Motor neuron (in vitro differentiated cells): ENCODE measurements around the gene TCEANC2. TPM values are rescaled to one million over a fixed set of nuclear protein-coding genes. Genes with fewer than 3 reads are reported as not detected.
A peak's percentile ranks its signal among the peaks of the same experiment; 100 is the strongest.
"Not testable (repeated sequence)": the region's sequence is repeated elsewhere in the genome, so short reads cannot be mapped to it uniquely, and the experiment has no call there.

Source experiments
- ATAC-seq, 8 experiments: fragments of 200-7000 bp; cut with Tn5 transposase; replicated peaks in 6 of 8; 2 replicates each; pipeline ENCODE4 v1.8.0; 2021; ENCODE audit warnings: mild to moderate bottlenecking in 8 of 8, moderate library complexity in 8 of 8
- H3K27ac ChIP-seq, 2 donors: fragments of 250-450 bp; sonication (Bioruptor Pico); 2 replicates each; pipeline ENCODE4 v1.9.0; 2021; ENCODE audit warnings: antibody characterized with exemption in 2 of 2, mild to moderate bottlenecking in 2 of 2, moderate library complexity in 1 of 2
- H3K4me1 ChIP-seq, 2 donors: fragments of 250-450 bp; sonication (Bioruptor Pico); replicated peaks in 1 of 2; 2 replicates each; pipeline ENCODE4 v1.6.1; 2021; ENCODE audit warnings: antibody characterized with exemption in 2 of 2, mild to moderate bottlenecking in 2 of 2, moderate library complexity in 1 of 2
- H3K4me3 ChIP-seq, 5 donors: fragments of 250-450 bp; sonication (Bioruptor Pico); 2 replicates each; pipeline ENCODE4 v1.9.0; 2021; ENCODE audit warnings: antibody characterized with exemption in 5 of 5, mild to moderate bottlenecking in 5 of 5, moderate library complexity in 4 of 5
- WGBS, 10 experiments: fragments of 450-650 bp; shearing (Covaris generic); methylation state at CpG; one replicate each; pipeline ENCODE4 v1.0.0; 2022; 5-methylcytosine and 5-hydroxymethylcytosine counted together
- in situ Hi-C, 9 experiments: fragments of 400-800 bp; cut with MboI; loops; one replicate each; pipeline ENCODE4 v1.15.0; 2021; ENCODE audit warnings: low sequenced_read_pairs in 9 of 9, low pct_unique_long_range_greater_than_20kb in 2 of 9; ENCODE audit not compliant: unreplicated experiment in 9 of 9
- total RNA-seq, 8 experiments: library from RNA; unstranded; fragments of 300-600 nt; gene quantifications; 2 replicates each; pipeline versions ENCODE4 v1.2.3 to v1.2.4, GENCODE V29; 2022

Gene TCEANC2
- total RNA-seq, 8 experiments from 2014 or later = 3.0 to 10.1 (median 7.4) TPM

DNA sequence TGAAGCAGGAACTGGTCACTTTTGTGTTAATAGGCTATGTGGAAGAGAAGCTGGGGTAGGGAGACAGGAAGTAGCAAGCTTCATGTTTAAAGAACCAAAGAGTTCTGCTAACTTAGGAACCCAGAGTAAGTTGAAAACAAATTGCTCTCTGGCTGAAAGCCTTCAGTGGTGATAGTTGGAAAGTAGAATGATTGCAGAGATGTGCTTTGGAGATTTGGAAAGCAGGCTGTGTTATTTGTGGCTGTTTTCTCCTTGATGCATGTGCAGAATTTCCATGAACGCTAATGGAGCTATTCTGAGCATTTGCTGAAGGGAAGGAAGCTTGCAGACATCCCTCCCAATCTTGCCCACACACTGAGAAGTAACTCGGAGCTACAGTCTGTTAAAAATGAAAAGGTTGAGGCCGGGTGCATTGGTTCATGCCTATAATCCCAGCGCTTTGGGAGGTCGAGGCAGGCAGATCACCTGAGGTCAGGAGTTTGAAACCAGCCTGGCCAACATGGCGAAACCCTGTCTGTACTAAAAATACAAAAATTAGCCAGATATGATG, 45.7 kb downstream of the TCEANC2 start:
- H3K27ac ChIP-seq = no peak overlapping the region
- H3K4me3 ChIP-seq = no peak overlapping the region
- 33 to 100% (median 88%) methylated on average over 1 to 6 of the region's 6 CpGs for WGBS, 10 experiments
- in situ Hi-C loops = no loop called here
- no peak for ATAC-seq
- peaks cover 12 to 23% of the 10 kb centered on the region in 2 donors for H3K4me1 ChIP-seq

DNA sequence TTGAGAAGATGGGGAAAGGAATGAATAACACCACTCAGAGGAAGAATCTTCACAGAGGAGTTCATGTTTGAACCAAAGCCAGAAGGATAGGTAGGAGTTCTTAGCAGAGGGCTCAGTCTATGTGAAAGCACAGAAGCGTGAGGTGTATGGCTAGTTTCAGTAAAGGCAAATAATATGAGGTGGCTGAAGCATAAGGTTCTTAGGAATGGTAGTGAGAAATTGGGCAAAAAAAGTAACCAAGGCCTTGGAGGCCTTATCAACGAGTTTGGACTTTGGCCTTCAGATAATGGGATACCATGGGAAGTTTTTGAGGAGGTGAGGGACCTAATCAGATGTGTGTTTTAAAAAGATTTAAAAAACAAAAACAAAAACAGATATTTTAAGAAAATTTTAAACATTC, 47.1 kb downstream of the TCEANC2 start:
- Histone ChIP-seq H3K27ac (no peak overlapping the region), H3K4me3 (no peak overlapping the region), H3K4me1 (peaks cover 9 to 17% of the 10 kb centered on the region in 2 donors)
- WGBS, 10 experiments = 51 to 100% (median 87%) methylated on average over 1 to 2 of the region's 2 CpGs
- in situ Hi-C loops = no loop called here
- ATAC-seq = no peak

- no peaks in the 10 kb centered on the region for H3K4me1 ChIP-seq
- in situ Hi-C loops = no loop called here
- no peak overlapping the region for H3K4me3 ChIP-seq
- no peak overlapping the region for H3K27ac ChIP-seq
- WGBS, 10 experiments = 77 to 100% (median 92%) methylated on average over 1 to 6 of the region's 6 CpGs; no CpG with 5 or more reads in 1 of the 10 experiments
- ATAC-seq = no peak
These were observed 50.0 kb downstream of the TCEANC2 start for GRCh38 chr1:54103414-54103813.

DNA sequence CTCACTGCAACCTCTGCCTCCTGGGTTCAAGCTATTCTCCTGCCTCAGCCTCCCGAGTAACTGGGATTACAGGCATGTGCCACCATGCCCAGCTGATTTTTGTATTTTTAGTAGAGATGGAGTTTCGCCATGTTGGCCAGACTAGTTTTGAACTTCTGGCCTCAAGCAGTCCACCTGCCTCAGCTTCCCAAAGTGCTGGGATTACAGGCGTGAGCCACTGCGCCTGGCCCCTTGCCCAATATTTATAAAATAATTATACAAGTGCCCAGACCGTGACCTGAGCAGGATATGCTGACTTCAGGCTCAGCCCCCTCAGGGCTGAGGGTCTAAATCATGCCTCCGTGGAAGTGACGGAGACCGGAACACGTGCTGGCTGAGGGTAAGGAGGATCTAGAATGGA, 51.2 kb downstream of the TCEANC2 start:
- in situ Hi-C loops, ATAC-seq, H3K27ac ChIP-seq, H3K4me3 ChIP-seq, H3K4me1 ChIP-seq: not testable (repeated sequence)
- WGBS, 10 experiments = 60 to 100% (median 97%) methylated on average over 1 to 8 of the region's 9 CpGs; no CpG with 5 or more reads in 4 of the 10 experiments

DNA sequence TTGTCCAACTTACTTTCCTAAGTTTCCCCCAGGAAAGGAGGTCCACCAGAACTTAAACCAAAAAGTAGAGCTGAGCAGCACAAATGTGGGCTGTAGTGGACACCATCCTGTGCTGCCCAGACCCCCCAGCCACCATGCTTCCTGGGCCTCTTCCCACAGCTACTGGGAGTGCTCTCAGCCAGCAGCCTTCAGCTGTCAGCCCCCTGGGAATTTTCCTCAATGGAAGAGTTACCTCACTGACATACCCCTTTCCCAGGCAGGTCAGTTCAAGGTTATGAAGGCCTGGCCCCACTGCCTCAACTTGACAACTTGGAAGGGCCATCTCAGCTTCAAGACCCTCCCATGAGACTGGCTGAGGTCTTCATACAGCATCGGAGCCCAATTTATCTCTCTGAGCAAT, 51.7 kb downstream of the TCEANC2 start:
- WGBS, 10 experiments = 86 to 100% (median 100%) methylated on average over 1 of the region's 1 CpG; no CpG with 5 or more reads in 4 of the 10 experiments
- Histone ChIP-seq H3K4me3 (no peak overlapping the region), H3K27ac (no peak overlapping the region), H3K4me1 (no peaks in the 10 kb centered on the region)
- in situ Hi-C loops = no loop called here
- no peak for ATAC-seq

- Histone ChIP-seq H3K4me1 (no peaks in the 10 kb centered on the region), H3K4me3 (no peak overlapping the region), H3K27ac (no peak overlapping the region)
- in situ Hi-C loops = no loop called here
- 3 to 88% (median 73%) methylated on average over 1 to 6 of the region's 6 CpGs; no CpG with 5 or more reads in 3 of the 10 experiments for WGBS, 10 experiments
- peak in 3 of 8 experiments; percentile 36 to 88 (median 79) for ATAC-seq
These were observed 52.4 kb downstream of the TCEANC2 start for GRCh38 chr1:54105736-54106269.

- no peak overlapping the region for H3K27ac ChIP-seq
- H3K4me3 ChIP-seq = no peak overlapping the region
- in situ Hi-C loops = no loop called here
- 33 to 100% (median 73%) methylated on average over 1 to 2 of the region's 2 CpGs; no CpG with 5 or more reads in 2 of the 10 experiments for WGBS, 10 experiments
- H3K4me1 ChIP-seq = peaks cover 0 to 4% of the 10 kb centered on the region in 2 donors
- ATAC-seq = peak in 2 of 8 experiments; percentile 23 to 29
These were observed 53.7 kb downstream of the TCEANC2 start for GRCh38 chr1:54107131-54107530.

DNA sequence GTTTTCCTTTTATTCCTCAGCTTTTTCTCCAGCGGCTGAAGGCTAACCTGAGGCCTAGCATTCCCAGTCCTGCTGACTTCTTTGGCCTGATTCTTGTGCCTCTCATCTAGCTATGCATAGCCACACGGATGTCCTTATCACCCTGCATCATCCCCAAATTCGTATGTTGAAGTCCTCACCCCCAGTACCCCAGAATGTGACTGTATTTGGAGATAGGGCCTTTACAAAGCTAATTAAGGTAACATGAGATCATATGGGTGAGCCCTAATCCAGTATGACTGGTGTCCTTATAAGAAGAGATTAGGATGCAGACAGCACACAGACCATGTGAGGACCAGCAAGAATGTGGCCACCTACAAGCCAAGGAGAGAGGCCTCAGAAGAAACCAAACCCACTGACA, 54.7 kb downstream of the TCEANC2 start:
- 75 to 100% (median 94%) methylated on average over 1 to 3 of the region's 3 CpGs; no CpG with 5 or more reads in 2 of the 10 experiments for WGBS, 10 experiments
- Histone ChIP-seq H3K27ac (no peak overlapping the region), H3K4me3 (no peak overlapping the region), H3K4me1 (peaks cover 0 to 8% of the 10 kb centered on the region in 2 donors)
- in situ Hi-C loops = no loop called here
- no peak for ATAC-seq

DNA sequence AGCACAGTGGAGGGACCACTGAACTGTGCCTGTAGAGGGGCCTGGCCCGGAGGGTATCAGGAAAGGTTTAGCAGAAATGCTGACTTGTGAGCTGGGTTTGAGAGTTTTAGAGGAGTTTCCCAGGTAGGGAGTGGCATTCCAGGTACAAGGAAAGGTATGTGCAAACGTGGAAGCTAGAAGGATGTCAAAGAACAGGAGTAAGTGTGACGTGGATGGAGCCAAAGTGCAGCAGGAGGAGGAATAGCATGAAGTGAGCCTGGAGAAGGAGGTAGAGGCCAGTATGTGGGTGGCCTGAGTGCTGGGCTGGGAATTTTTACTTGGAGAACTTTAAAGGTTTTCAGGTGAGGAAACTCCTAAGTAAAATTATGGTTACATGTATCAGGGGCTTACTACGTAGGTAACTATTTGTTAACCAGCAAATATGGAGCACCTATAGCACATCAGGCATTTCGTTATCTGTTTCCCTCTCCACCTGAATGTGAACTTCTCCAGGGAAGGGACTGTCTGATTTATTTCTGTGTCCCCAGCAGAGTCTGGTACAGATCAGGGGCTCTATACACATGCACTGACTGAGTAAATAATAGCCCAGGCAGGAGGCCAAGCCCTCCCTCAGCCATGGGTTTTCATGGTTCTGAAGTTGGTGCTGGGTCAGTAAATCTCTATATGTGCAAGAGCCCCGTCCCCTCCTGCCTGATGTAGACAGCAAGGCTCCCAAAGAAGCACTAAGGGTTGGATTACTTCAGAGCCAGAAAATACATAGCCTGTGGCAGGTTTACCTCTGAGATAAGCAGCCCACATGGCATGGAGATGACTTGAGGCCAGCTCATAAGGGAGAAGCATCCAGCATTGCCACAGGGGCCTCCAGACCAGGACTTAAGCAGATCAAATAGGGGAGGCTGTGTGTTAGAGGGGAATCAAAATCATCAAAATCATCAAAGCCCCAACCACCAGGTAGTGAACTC, 56.0 kb downstream of the TCEANC2 start:
- Histone ChIP-seq H3K27ac (no peak overlapping the region), H3K4me1 (peaks cover 6 to 13% of the 10 kb centered on the region in 2 donors), H3K4me3 (no peak overlapping the region)
- in situ Hi-C loops = no loop called here
- 61 to 100% (median 85%) methylated on average over 1 to 6 of the region's 6 CpGs; no CpG with 5 or more reads in 1 of the 10 experiments for WGBS, 10 experiments
- peak in 2 of 8 experiments; percentile 41 to 79 for ATAC-seq

- peak in 3 of 8 experiments; percentile 47 to 56 (median 54) for ATAC-seq
- in situ Hi-C loops = no loop called here
- Histone ChIP-seq H3K27ac (no peak overlapping the region), H3K4me3 (no peak overlapping the region), H3K4me1 (peaks cover 18 to 28% of the 10 kb centered on the region in 2 donors)
- whole genome bisulfite sequencing, 10 experiments = 52 to 100% (median 82%) methylated on average over 1 to 10 of the region's 10 CpGs; no CpG with 5 or more reads in 4 of the 10 experiments
These were observed 57.6 kb downstream of the TCEANC2 start for GRCh38 chr1:54110996-54111395.

GRCh38 chr1:54111624-54112023, 58.2 kb downstream of the TCEANC2 start:
- Histone ChIP-seq H3K4me3 (no peak overlapping the region), H3K27ac (no peak overlapping the region), H3K4me1 (peaks cover 18 to 28% of the 10 kb centered on the region in 2 donors)
- ATAC-seq = no peak
- in situ Hi-C loops = no loop called here
- WGBS, 10 experiments = 17 to 92% (median 86%) methylated on average over 1 to 3 of the region's 3 CpGs; no CpG with 5 or more reads in 4 of the 10 experiments

GRCh38 chr1:54112027-54112426, 58.6 kb downstream of the TCEANC2 start:
- ATAC-seq = no peak
- H3K4me1 ChIP-seq = peaks cover 18 to 28% of the 10 kb centered on the region in 2 donors
- in situ Hi-C loops = no loop called here
- WGBS, 10 experiments = 58 to 100% (median 87%) methylated on average over 2 to 7 of the region's 7 CpGs; no CpG with 5 or more reads in 3 of the 10 experiments
- no peak overlapping the region for H3K4me3 ChIP-seq
- no peak overlapping the region for H3K27ac ChIP-seq
